ENCODE results near the gene CNPY1.

The CNPY1 gene

GRCh38 chr7:155581107-155581830, 34.9 kb upstream of the CNPY1 start:
- Histone ChIP-seq H3K36me3 (no peaks in the 10 kb centered on the region), H3K9me3 (ENCODE audit: severe bottlenecking) (no peaks in the 10 kb centered on the region), H3K4me3 (ENCODE audit: low read depth, low read length) (no peak overlapping the region), H3K27me3 (ENCODE audit: insufficient read depth, low read depth, severe bottlenecking) (no peaks in the 10 kb centered on the region), H3K27ac (no peak overlapping the region)
- DNase-seq: no peak
- TF ChIP-seq CTCF (IDR thresholded peaks at IDR 0.05; ENCODE audit: low read depth, low read length): no peak

DNA sequence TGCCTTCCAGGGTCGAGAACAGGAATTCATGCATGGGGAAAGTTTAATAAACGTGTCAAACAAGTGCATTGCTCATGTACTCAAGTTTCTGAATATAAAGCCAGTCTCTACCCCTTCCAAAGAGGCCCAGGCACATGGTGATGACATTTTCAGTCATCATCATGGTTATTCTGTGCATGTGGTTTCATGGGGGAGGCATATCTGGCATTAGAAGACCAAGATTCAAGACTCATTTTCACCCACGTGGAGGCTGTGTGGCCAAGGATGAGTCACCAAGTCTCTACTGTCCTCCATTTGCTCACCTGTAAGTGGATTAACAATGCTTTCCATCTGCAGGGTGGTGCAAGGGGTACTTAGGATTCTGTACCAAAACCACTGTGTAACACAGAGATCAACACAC, 34.0 kb upstream of the CNPY1 start:
- H3K27ac ChIP-seq: no peak overlapping the region
- DNase-seq: no peak
- H3K9me3 ChIP-seq (ENCODE audit: severe bottlenecking): no peaks in the 10 kb centered on the region
- no peaks in the 10 kb centered on the region for H3K36me3 ChIP-seq
- no peaks in the 10 kb centered on the region for H3K27me3 ChIP-seq (ENCODE audit: insufficient read depth, low read depth, severe bottlenecking)
- no peak for TF ChIP-seq CTCF (IDR thresholded peaks at IDR 0.05; ENCODE audit: low read depth, low read length)
- H3K4me3 ChIP-seq (ENCODE audit: low read depth, low read length): no peak overlapping the region

DNA sequence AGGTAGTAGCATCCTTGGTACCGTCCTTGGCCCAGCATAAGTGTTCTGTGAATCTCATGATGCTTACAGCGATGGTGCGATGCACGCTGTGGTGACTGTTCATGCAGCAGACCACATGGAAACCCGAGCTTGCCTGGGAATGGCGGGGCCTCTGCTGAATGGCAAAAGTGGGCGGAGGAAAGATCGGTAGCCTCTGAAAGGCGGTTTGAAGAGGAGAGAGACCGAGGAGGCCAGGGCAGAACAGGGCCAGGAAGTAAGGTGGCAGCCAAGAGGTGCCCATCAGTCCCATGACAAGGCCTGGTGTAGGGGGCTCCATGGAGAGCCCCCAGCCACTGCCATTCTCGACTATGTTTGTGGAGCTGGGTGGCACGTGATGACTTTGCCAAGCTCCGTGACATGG, 33.2 kb upstream of the CNPY1 start:
- DNase-seq: no peak
- no peak overlapping the region for H3K4me3 ChIP-seq (ENCODE audit: low read depth, low read length)
- no peaks in the 10 kb centered on the region for H3K36me3 ChIP-seq
- no peaks in the 10 kb centered on the region for H3K27me3 ChIP-seq (ENCODE audit: insufficient read depth, low read depth, severe bottlenecking)
- H3K27ac ChIP-seq: no peak overlapping the region
- no peaks in the 10 kb centered on the region for H3K9me3 ChIP-seq (ENCODE audit: severe bottlenecking)
- TF ChIP-seq CTCF (IDR thresholded peaks at IDR 0.05; ENCODE audit: low read depth, low read length): no peak

DNA sequence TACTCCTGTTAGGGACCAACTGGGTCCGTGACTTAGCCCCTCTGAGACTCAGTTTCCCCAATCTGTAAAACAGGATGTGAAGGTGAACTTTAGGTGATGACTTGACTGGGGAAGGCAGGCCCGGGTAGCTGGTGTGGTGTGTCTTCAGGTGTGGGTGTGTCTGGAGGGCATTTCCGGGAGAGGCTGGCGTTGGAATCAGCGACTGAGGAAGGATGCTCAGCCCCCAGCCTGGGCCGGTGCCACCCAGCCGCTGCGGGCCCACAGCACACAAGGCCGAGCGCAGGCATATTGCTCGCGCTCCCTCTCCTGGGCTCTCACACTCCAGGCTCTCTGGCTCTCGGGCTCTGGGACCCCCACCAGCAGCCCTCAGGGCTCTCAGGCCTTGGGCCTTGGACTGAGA, 31.7 kb upstream of the CNPY1 start:
- TF ChIP-seq CTCF (IDR thresholded peaks at IDR 0.05; ENCODE audit: low read depth, low read length): no peak
- Histone ChIP-seq H3K4me3 (ENCODE audit: low read depth, low read length) (no peak overlapping the region), H3K36me3 (no peaks in the 10 kb centered on the region), H3K27me3 (ENCODE audit: insufficient read depth, low read depth, severe bottlenecking) (no peaks in the 10 kb centered on the region), H3K9me3 (ENCODE audit: severe bottlenecking) (no peaks in the 10 kb centered on the region), H3K27ac (no peak overlapping the region)
- no peak for DNase-seq

- DNase-seq: no peak
- no peaks in the 10 kb centered on the region for H3K36me3 ChIP-seq
- no peak for TF ChIP-seq CTCF (IDR thresholded peaks at IDR 0.05; ENCODE audit: low read depth, low read length)
- H3K27ac ChIP-seq: no peak overlapping the region
- no peaks in the 10 kb centered on the region for H3K27me3 ChIP-seq (ENCODE audit: insufficient read depth, low read depth, severe bottlenecking)
- H3K4me3 ChIP-seq (ENCODE audit: low read depth, low read length): no peak overlapping the region
- H3K9me3 ChIP-seq (ENCODE audit: severe bottlenecking): no peaks in the 10 kb centered on the region
Measured at GRCh38 chr7:155577509-155577905, 31.1 kb upstream of the CNPY1 start.
